K562 (cell line): ENCODE data around the gene VPS37D. TPM values are rescaled to one million over a fixed set of nuclear protein-coding genes. Genes with fewer than 3 reads are reported as not detected.

Experiments
- ATAC-seq: fragments of 200-7000 bp; cut with Tn5 transposase; 3 replicates; pipeline ENCODE4 v1.9.1; 2020; ENCODE audit warnings: moderate library complexity
- BruUV-seq: library from RNA; stranded (reverse); fragments of 400-500 nt; replicated peaks from 2 replicates; lab custom pipeline; 2021; lab: Mats Ljungman, UMichigan
- CTCF ChIA-PET: fragments of 300-600 bp; formaldehyde crosslinking; extraction: SDS; loops from one replicate; lab custom pipeline; 2021; ENCODE audit warnings: low intra/inter-chr PET ratio; lab: Yijun Ruan, JAX
- POLR2A ChIA-PET: fragments of 300-600, 350-650 bp; sonication (Branson Sonifier 250); formaldehyde crosslinking; extraction: SDS; loops from one replicate; lab custom pipeline; 2021; ENCODE audit warnings: antibody characterized with exemption, inconsistent platforms; lab: Yijun Ruan, JAX
- DNase-seq, 4 experiments: peaks; one replicate each; pipeline versions ENCODE4 v3.0.0 to v3.0.0-alpha.2; 2011 to 2018; ENCODE audit warnings: low spot score in 3 of 4, mixed read lengths in 3 of 4; ENCODE audit errors: extremely low read depth in 1 of 4
- FAIRE-seq: peaks from 2 replicates; lab custom pipeline; 2011; peaks lifted over from hg19 to GRCh38; lab: Jason Lieb, UNC
- H2AFZ ChIP-seq: 2 replicates; pipeline ENCODE4 v1.6.0; 2011; ENCODE audit warnings: low read depth, low read length, control low read depth, inconsistent platforms
- H3K27ac ChIP-seq: fragments of 200-600 bp; 3 replicates; pipeline ENCODE4 v1.8.0; 2011; ENCODE audit warnings: low read depth, mild to moderate bottlenecking, control low read depth, inconsistent platforms, low read length, moderate library complexity, mixed read lengths; ENCODE audit errors: extremely low read depth
- H3K27me3 ChIP-seq, 2 experiments: fragments of 300-600 bp in 1 of 2; 2 replicates in 1 of 2; 3 replicates in 1 of 2; pipeline versions ENCODE4 v1.6.0 to v1.8.0; 2011; ENCODE audit warnings: inconsistent platforms in 2 of 2, low read length in 2 of 2, mild to moderate bottlenecking in 1 of 2, mixed read lengths in 1 of 2, moderate library complexity in 1 of 2; ENCODE audit not compliant: control insufficient read depth in 2 of 2, insufficient read depth in 2 of 2
- H3K36me3 ChIP-seq: fragments of 300-600 bp; 3 replicates; pipeline ENCODE4 v1.8.0; 2011; ENCODE audit warnings: mild to moderate bottlenecking, low read length, inconsistent platforms; ENCODE audit not compliant: control insufficient read depth, insufficient read depth
- H3K4me1 ChIP-seq, 2 experiments: fragments of 200-600 bp in 1 of 2; replicated peaks in 1 of 2; 2 replicates in 1 of 2; 3 replicates in 1 of 2; pipeline versions ENCODE4 v1.5.1 to v1.8.0; 2011; ENCODE audit warnings: inconsistent platforms in 2 of 2, low read length in 2 of 2, mild to moderate bottlenecking in 1 of 2, mixed read lengths in 1 of 2, moderate library complexity in 1 of 2; ENCODE audit not compliant: control insufficient read depth in 2 of 2, insufficient read depth in 2 of 2
- H3K4me2 ChIP-seq: 2 replicates; pipeline ENCODE4 v1.6.1; 2011; ENCODE audit warnings: low read length, control low read depth, inconsistent platforms, mixed read lengths; ENCODE audit not compliant: insufficient read depth
- H3K4me3 ChIP-seq: fragments of 200-600 bp; sonication (generic), shearing (Covaris generic); 2 replicates; pipeline ENCODE4 v1.5.1; 2016; ENCODE audit warnings: control low read depth, inconsistent platforms
- H3K79me2 ChIP-seq: fragments of 200-600 bp; 3 replicates; pipeline ENCODE4 v1.8.0; 2011; ENCODE audit warnings: low read length, inconsistent platforms; ENCODE audit not compliant: control insufficient read depth, insufficient read depth
- H3K9ac ChIP-seq, 2 experiments: 2 replicates each; pipeline versions ENCODE4 v1.6.0 to v1.6.1; 2011; ENCODE audit warnings: low read depth in 2 of 2, low read length in 2 of 2, control low read depth in 1 of 2, inconsistent platforms in 1 of 2, mild to moderate bottlenecking in 1 of 2, mixed read lengths in 1 of 2; ENCODE audit not compliant: insufficient read depth in 1 of 2
- H3K9me1 ChIP-seq: one replicate; pipeline ENCODE4 v1.6.0; 2011; ENCODE audit warnings: inconsistent platforms, mild to moderate bottlenecking, low read length, moderate library complexity; ENCODE audit not compliant: control insufficient read depth, insufficient read depth
- H3K9me3 ChIP-seq: replicated peaks from 2 replicates; pipeline ENCODE4 v1.5.1; 2011; ENCODE audit warnings: low read depth, low read length, inconsistent platforms; ENCODE audit not compliant: control insufficient read depth, insufficient read depth
- H4K20me1 ChIP-seq: replicated peaks from 2 replicates; pipeline ENCODE4 v1.6.1; 2011; ENCODE audit warnings: low read length, inconsistent platforms, mixed read lengths; ENCODE audit not compliant: control insufficient read depth, insufficient read depth
- CXXC5 ChIP-seq: fragments of 250-450 bp; sonication (Bioruptor Pico); IDR thresholded peaks from 2 replicates; pipeline ENCODE4 v1.8.0; 2022; ENCODE audit warnings: inconsistent platforms, mild to moderate bottlenecking, moderate library complexity
- KLF1 ChIP-seq: fragments of 450-650 bp; IDR thresholded peaks from 2 replicates; pipeline ENCODE4 v1.6.1; 2016; ENCODE audit warnings: missing genetic modification characterization, missing compliant biosample characterization
- L3MBTL2 ChIP-seq: fragments of 450-650 bp; IDR thresholded peaks from 2 replicates; pipeline ENCODE4 v1.6.1; 2016; ENCODE audit warnings: mild to moderate bottlenecking, moderate library complexity
- NONO ChIP-seq, 2 experiments: fragments of 200-400 bp in 1 of 2; fragments of 450-650 bp in 1 of 2; formaldehyde crosslinking in 1 of 2; IDR thresholded peaks; 2 replicates each; pipeline ENCODE4 v1.6.1; 2017; ENCODE audit warnings: low read depth in 2 of 2, mild to moderate bottlenecking in 2 of 2, moderate library complexity in 2 of 2, low read length in 1 of 2
- POLR2A ChIP-seq: fragments of 450-650 bp; conservative IDR thresholded peaks from 2 replicates; pipeline ENCODE4 v1.6.1; 2016
- POLR2G ChIP-seq: fragments of 200-400 bp; formaldehyde crosslinking; IDR thresholded peaks from 2 replicates; pipeline ENCODE4 v1.6.1; 2017; ENCODE audit warnings: low read depth, mild to moderate bottlenecking, antibody characterized with exemption, low read length, moderate library complexity
- RFX7 ChIP-seq: fragments of 250-450 bp; sonication (Bioruptor Pico); IDR thresholded peaks from 2 replicates; pipeline ENCODE4 v1.5.1; 2021; ENCODE audit warnings: mild to moderate bottlenecking
- WGBS: fragments of 100-300 bp; shearing (Covaris generic); methylation state at CpG from one replicate; pipeline ENCODE4 v1.1.6; 2016; ENCODE audit warnings: low coverage, mixed read lengths; ENCODE audit not compliant: insufficient coverage; ENCODE audit errors: missing lambda C conversion rate; 5-methylcytosine and 5-hydroxymethylcytosine counted together
- in situ Hi-C: fragments of 300-500 bp; cut with MboI; formaldehyde crosslinking; loops from 4 replicates; pipeline ENCODE4 v1.15.0; 2018; ENCODE audit warnings: inconsistent platforms, mixed read lengths
- intact Hi-C: fragments of 100-400 bp; cut with micrococcal nuclease; formaldehyde crosslinking; loops from 2 replicates; pipeline ENCODE4 v1.14.2; 2022
- polyA plus RNA-seq, 8 experiments: library from polyadenylated mRNA; depleted of rRNA in 4 of 8; stranded (reverse) in 5 of 8; unstranded in 3 of 8; fragments of >200 nt; fragmentation: Nextera tagmentation in 2 of 8; fragmentation: Illumina TruSeq in 1 of 8; extraction: Ambion mirVana in 2 of 8; extraction: Trizol in 1 of 8; gene quantifications; 2 replicates each; pipeline versions ENCODE4 v1.2.1 to v1.2.3, GENCODE V29; 2011 to 2014; ENCODE audit warnings: inconsistent platforms in 1 of 8, missing spikeins in 1 of 8
- total RNA-seq, 7 experiments: library from RNA; depleted of rRNA in 6 of 7; stranded (reverse); fragments of >200 nt in 6 of 7; fragmentation: Illumina TruSeq in 2 of 7; extraction: Trizol in 2 of 7; gene quantifications; 2 replicates each; pipeline versions ENCODE4 v1.2.1 to v1.2.3, GENCODE V29; 2011 to 2021; ENCODE audit warnings: low replicate concordance in 1 of 7
- TF ChIP-seq, protein P1 (sequence below), 2 experiments: fragments of 450-650 bp; IDR thresholded peaks; 2 replicates each; pipeline ENCODE4 v1.6.1; 2016
- TF ChIP-seq, protein P2 (sequence below): sonication (generic); formaldehyde crosslinking; IDR thresholded peaks from 2 replicates; pipeline ENCODE4 v1.8.0; 2023; ENCODE audit warnings: mild to moderate bottlenecking, missing genetic modification reagents
- TF ChIP-seq, protein P3 (sequence below): sonication (generic); formaldehyde crosslinking; IDR thresholded peaks from 2 replicates; pipeline ENCODE4 v1.8.0; 2022; ENCODE audit warnings: missing genetic modification reagents, mild to moderate bottlenecking, moderate library complexity, borderline replicate concordance
- TF ChIP-seq, protein P4 (sequence below): fragments of 450-650 bp; IDR thresholded peaks from 2 replicates; pipeline ENCODE4 v1.6.1; 2017; ENCODE audit warnings: antibody characterized with exemption, mild to moderate bottlenecking

VPS37D gene
- total and polyA plus RNA-seq, 9 of the 15 experiments (the other 6 are each of a cell fraction or from before 2014, with no cell fraction given): 0.25 to 2.3 (median 1.0) TPM; not detected in 3

DNA sequence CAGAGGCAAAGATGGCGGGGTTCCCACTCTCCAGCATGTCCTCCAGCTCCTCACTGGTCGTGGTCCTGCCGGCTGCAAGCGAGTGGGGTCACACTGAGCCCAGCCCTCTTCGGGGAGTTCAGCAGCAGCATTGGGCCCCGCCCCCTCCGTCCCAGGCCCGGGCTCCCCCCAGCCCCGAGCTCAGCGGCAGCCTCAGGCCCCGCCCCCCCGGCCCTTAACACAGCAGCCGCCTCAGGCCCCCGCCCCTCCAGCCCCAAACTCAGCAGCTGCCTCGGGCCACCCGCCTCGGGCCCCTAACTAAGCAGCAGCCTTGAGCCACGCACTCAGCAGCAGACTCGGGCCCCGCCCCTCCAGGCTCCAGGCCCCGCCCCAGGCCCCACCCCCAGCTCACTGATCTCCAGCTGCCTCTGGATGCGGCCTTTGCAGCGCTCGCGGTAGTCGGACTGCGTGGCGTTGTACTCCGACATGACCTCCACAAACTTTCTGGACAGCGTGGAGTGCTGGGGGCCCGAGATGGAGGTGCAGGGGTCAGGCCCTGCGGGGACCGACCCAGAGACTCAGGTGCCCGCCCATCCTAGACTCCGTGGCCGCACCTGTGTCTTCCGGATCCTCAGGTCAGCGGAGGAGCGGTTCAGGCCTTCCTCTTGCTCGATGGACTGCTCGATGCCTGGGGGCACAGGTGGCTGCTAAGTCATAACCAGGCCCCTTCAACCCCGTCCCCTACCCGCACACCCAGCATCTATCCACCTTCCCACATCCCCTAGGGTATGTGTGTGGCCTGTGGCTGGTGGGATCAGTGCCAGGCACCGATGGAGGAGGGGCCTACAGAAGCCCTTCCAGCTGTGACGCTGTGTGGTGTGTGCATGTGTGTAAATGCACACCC lies 36.4 kb downstream of the VPS37D start:
- ATAC-seq (peak; percentile 92), FAIRE-seq (peak; percentile 87), DNase-seq (peak; percentile 86 to 95 (median 94))
- Histone ChIP-seq H3K9ac (peak overlapping the region in 1 of 2 experiments; percentile 80; a peak in 2 of 4 replicates), H3K4me3 (no peak overlapping the region), H4K20me1 (peaks cover 30% of the 10 kb centered on the region), H3K36me3 (peaks cover 30% of the 10 kb centered on the region; the same call in 2 of the 3 replicates), H3K79me2 (no peaks in the 10 kb centered on the region), H3K9me3 (no peaks in the 10 kb centered on the region), H3K27me3 (no peaks in the 10 kb centered on the region; a peak in 1 of 5 replicates), H3K4me1 (peaks cover 20 to 78% of the 10 kb centered on the region in 2 experiments; a peak in 4 of 5 replicates), H3K4me2 (peak overlapping the region; percentile 49), H3K9me1 (no peaks in the 10 kb centered on the region), H2AFZ (peak overlapping the region; percentile 72; the same call in 1 of the 2 replicates), H3K27ac (peak overlapping the region; percentile 54; the same call in 1 of the 3 replicates)
- BruUV-seq: no TSS peak
- ChIA-PET POLR2A (interaction anchor here (0.6 to 3.3 kb wide), 5 partner anchors 12 to 99 kb away, joined by 3 to 16 read pairs (median 6); partner anchors contain the start of gene STX1A), CTCF (no interaction called here)
- intact Hi-C loops: no loop called here
- in situ Hi-C loops: no loop called here
- 28% methylated on average over 35 of the region's 45 CpGs for WGBS
- TF ChIP-seq POLR2A (0 out of 2 replicates have a peak, but pooled peaks have one; percentile 19), NONO (IDR thresholded peaks at IDR 0.05; ENCODE audit: low read depth in 2 of 2, low read length in 1 of 2) (no peak), CXXC5 (0 out of 2 replicates have a peak, but pooled peaks have one; percentile 16), L3MBTL2 (peak; percentile 68), POLR2G (peak; percentile 49; the same call in 1 of the 2 replicates), KLF1 (tag) (0 out of 2 replicates have a peak, but pooled peaks have one; percentile 3), RFX7 (CRISPR knock-in tag) (no peak)
- TF ChIP-seq, protein P1, sequence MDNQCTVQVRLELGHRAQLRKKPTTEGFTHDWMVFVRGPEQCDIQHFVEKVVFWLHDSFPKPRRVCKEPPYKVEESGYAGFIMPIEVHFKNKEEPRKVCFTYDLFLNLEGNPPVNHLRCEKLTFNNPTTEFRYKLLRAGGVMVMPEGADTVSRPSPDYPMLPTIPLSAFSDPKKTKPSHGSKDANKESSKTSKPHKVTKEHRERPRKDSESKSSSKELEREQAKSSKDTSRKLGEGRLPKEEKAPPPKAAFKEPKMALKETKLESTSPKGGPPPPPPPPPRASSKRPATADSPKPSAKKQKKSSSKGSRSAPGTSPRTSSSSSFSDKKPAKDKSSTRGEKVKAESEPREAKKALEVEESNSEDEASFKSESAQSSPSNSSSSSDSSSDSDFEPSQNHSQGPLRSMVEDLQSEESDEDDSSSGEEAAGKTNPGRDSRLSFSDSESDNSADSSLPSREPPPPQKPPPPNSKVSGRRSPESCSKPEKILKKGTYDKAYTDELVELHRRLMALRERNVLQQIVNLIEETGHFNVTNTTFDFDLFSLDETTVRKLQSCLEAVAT (IDR thresholded peaks at IDR 0.05): peak in 1 of 2 experiments; percentile 87; a peak in 2 of 4 replicates
- TF ChIP-seq, protein P2, sequence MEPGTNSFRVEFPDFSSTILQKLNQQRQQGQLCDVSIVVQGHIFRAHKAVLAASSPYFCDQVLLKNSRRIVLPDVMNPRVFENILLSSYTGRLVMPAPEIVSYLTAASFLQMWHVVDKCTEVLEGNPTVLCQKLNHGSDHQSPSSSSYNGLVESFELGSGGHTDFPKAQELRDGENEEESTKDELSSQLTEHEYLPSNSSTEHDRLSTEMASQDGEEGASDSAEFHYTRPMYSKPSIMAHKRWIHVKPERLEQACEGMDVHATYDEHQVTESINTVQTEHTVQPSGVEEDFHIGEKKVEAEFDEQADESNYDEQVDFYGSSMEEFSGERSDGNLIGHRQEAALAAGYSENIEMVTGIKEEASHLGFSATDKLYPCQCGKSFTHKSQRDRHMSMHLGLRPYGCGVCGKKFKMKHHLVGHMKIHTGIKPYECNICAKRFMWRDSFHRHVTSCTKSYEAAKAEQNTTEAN (CRISPR knock-in tag): no peak
- TF ChIP-seq, protein P3, sequence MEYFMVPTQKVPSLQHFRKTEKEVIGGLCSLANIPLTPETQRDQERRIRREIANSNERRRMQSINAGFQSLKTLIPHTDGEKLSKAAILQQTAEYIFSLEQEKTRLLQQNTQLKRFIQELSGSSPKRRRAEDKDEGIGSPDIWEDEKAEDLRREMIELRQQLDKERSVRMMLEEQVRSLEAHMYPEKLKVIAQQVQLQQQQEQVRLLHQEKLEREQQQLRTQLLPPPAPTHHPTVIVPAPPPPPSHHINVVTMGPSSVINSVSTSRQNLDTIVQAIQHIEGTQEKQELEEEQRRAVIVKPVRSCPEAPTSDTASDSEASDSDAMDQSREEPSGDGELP: peak; percentile 74
- TF ChIP-seq, protein P4, sequence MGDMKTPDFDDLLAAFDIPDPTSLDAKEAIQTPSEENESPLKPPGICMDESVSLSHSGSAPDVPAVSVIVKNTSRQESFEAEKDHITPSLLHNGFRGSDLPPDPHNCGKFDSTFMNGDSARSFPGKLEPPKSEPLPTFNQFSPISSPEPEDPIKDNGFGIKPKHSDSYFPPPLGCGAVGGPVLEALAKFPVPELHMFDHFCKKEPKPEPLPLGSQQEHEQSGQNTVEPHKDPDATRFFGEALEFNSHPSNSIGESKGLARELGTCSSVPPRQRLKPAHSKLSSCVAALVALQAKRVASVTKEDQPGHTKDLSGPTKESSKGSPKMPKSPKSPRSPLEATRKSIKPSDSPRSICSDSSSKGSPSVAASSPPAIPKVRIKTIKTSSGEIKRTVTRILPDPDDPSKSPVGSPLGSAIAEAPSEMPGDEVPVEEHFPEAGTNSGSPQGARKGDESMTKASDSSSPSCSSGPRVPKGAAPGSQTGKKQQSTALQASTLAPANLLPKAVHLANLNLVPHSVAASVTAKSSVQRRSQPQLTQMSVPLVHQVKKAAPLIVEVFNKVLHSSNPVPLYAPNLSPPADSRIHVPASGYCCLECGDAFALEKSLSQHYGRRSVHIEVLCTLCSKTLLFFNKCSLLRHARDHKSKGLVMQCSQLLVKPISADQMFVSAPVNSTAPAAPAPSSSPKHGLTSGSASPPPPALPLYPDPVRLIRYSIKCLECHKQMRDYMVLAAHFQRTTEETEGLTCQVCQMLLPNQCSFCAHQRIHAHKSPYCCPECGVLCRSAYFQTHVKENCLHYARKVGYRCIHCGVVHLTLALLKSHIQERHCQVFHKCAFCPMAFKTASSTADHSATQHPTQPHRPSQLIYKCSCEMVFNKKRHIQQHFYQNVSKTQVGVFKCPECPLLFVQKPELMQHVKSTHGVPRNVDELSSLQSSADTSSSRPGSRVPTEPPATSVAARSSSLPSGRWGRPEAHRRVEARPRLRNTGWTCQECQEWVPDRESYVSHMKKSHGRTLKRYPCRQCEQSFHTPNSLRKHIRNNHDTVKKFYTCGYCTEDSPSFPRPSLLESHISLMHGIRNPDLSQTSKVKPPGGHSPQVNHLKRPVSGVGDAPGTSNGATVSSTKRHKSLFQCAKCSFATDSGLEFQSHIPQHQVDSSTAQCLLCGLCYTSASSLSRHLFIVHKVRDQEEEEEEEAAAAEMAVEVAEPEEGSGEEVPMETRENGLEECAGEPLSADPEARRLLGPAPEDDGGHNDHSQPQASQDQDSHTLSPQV: 0 out of 2 replicates have a peak, but pooled peaks have one; percentile 44
